Measurements from ENCODE around the gene CCL28. TPM values are rescaled to one million over a fixed set of nuclear protein-coding genes. Genes with fewer than 3 reads are reported as not detected.

CCL28 gene
- total RNA-seq, 1 experiment from 2014 or later, result 8.6 TPM

GRCh38 chr5:43412644-43413043, 453 bp upstream of the CCL28 start:
- CTCF ChIA-PET, result interaction anchor here (1.6 kb wide), 1 partner anchor 72 kb away, joined by 7 read pairs; the partner anchor contains the start of gene TMEM267
- H3K4me1 Mint-ChIP-seq (ENCODE audit: low read depth, unreplicated experiment), result peaks cover 6% of the 10 kb centered on the region

GRCh38 chr5:43411495-43411894, 696 bp downstream of the CCL28 start:
- H3K27ac Mint-ChIP-seq (ENCODE audit: unreplicated experiment), result no peak overlapping the region
- H3K4me1 Mint-ChIP-seq (ENCODE audit: low read depth, unreplicated experiment), result peaks cover 6% of the 10 kb centered on the region

More at GRCh38 chr5:43412644-43413043, 453 bp upstream of the CCL28 start:
- intact Hi-C loops (cut with micrococcal nuclease; ENCODE audit: unreplicated experiment), result no loop called here
- Mint-ChIP-seq H3K27ac (ENCODE audit: unreplicated experiment) (no peak overlapping the region), H3K36me3 (ENCODE audit: insufficient read depth, unreplicated experiment) (no peaks in the 10 kb centered on the region), H3K9me3 (ENCODE audit: unreplicated experiment) (no peaks in the 10 kb centered on the region), H3K27me3 (ENCODE audit: insufficient read depth, unreplicated experiment) (no peaks in the 10 kb centered on the region), H3K4me3 (ENCODE audit: unreplicated experiment) (no peak overlapping the region)
- H3K4me3 ChIP-seq (ENCODE audit: low read depth, low read length), result no peak overlapping the region
- TF ChIP-seq CTCF (IDR thresholded peaks at IDR 0.05; ENCODE audit: insufficient read depth in 1 of 2, low read depth in 1 of 2, low read length in 1 of 2, severe bottlenecking in 1 of 2, unreplicated experiment in 1 of 2), result no peak
- no TSS peak for BruUV-seq (replicated peaks)
- 0 out of 2 replicates have a peak, but pooled peaks cover 2% of the 10 kb centered on the region for H3K4me1 ChIP-seq
- POLR2A ChIA-PET, result no interaction called here
- DNase-seq, result no peak
- no peaks in the 10 kb centered on the region for H3K9me3 ChIP-seq
- H3K36me3 ChIP-seq (ENCODE audit: control insufficient read depth, insufficient read depth, low read length), result no peaks in the 10 kb centered on the region
- no peaks in the 10 kb centered on the region for H3K27me3 ChIP-seq (replicated peaks; ENCODE audit: control insufficient read depth, insufficient read depth, low read length)

DNA sequence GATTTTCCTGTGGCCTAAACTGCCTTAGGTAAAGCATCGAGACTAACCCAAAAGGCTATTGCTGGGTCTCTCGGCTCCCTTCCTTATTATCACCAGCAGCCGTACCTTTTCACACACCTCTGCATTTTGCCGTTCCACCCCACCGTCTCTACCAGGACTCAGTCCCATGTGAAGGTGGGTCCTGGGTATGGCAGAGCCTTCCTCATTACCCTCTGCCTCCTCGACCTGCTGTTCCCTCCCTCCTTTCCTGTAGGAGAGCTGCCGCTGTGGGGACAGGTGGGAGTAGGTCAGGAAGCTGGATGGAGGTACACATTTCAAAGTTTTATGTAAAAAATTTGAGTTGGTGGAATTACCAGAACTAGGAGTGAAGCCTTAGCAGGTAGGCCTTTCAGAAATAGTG, 1.8 kb downstream of the CCL28 start:
- no TSS peak for BruUV-seq (replicated peaks)
- H3K9me3 Mint-ChIP-seq (ENCODE audit: unreplicated experiment), result peaks cover 4% of the 10 kb centered on the region
- ChIA-PET POLR2A (no interaction called here), CTCF (no interaction called here)
- H3K27ac Mint-ChIP-seq (ENCODE audit: unreplicated experiment), result no peak overlapping the region
- no peaks in the 10 kb centered on the region for H3K4me1 ChIP-seq
- H3K9me3 ChIP-seq, result no peaks in the 10 kb centered on the region
- intact Hi-C loops (cut with micrococcal nuclease; ENCODE audit: unreplicated experiment), result no loop called here
- no peak for DNase-seq
- H3K4me3 ChIP-seq (ENCODE audit: low read depth, low read length), result no peak overlapping the region
- H3K36me3 Mint-ChIP-seq (ENCODE audit: insufficient read depth, unreplicated experiment), result no peaks in the 10 kb centered on the region
- H3K27me3 Mint-ChIP-seq (ENCODE audit: insufficient read depth, unreplicated experiment), result no peaks in the 10 kb centered on the region
- no peak overlapping the region for H3K4me3 Mint-ChIP-seq (ENCODE audit: unreplicated experiment)
- H3K4me1 Mint-ChIP-seq (ENCODE audit: low read depth, unreplicated experiment), result peaks cover 6% of the 10 kb centered on the region
- H3K36me3 ChIP-seq (ENCODE audit: control insufficient read depth, insufficient read depth, low read length), result no peaks in the 10 kb centered on the region
- no peak for TF ChIP-seq CTCF (IDR thresholded peaks at IDR 0.05; ENCODE audit: insufficient read depth in 1 of 2, low read depth in 1 of 2, low read length in 1 of 2, severe bottlenecking in 1 of 2, unreplicated experiment in 1 of 2)
- H3K27me3 ChIP-seq (replicated peaks; ENCODE audit: control insufficient read depth, insufficient read depth, low read length), result no peaks in the 10 kb centered on the region

More at GRCh38 chr5:43411495-43411894, 696 bp downstream of the CCL28 start:
- ChIA-PET CTCF (interaction anchor here (1.6 kb wide), 1 partner anchor 73 kb away, joined by 7 read pairs; the partner anchor contains the start of gene TMEM267), POLR2A (interaction anchor here (0.7 kb wide), 1 partner anchor 14 kb away, joined by 5 read pairs; no protein-coding TSS in a partner anchor)
- Histone ChIP-seq H3K9me3 (no peaks in the 10 kb centered on the region), H3K4me1 (no peaks in the 10 kb centered on the region), H3K36me3 (ENCODE audit: control insufficient read depth, insufficient read depth, low read length) (no peaks in the 10 kb centered on the region), H3K4me3 (ENCODE audit: low read depth, low read length) (no peak overlapping the region), H3K27me3 (replicated peaks; ENCODE audit: control insufficient read depth, insufficient read depth, low read length) (no peaks in the 10 kb centered on the region)
- intact Hi-C loops (cut with micrococcal nuclease; ENCODE audit: unreplicated experiment), result no loop called here
- no peak for DNase-seq
- no peak overlapping the region for H3K4me3 Mint-ChIP-seq (ENCODE audit: unreplicated experiment)
- H3K36me3 Mint-ChIP-seq (ENCODE audit: insufficient read depth, unreplicated experiment), result no peaks in the 10 kb centered on the region
- no peaks in the 10 kb centered on the region for H3K27me3 Mint-ChIP-seq (ENCODE audit: insufficient read depth, unreplicated experiment)
- no peak for TF ChIP-seq CTCF (IDR thresholded peaks at IDR 0.05; ENCODE audit: insufficient read depth in 1 of 2, low read depth in 1 of 2, low read length in 1 of 2, severe bottlenecking in 1 of 2, unreplicated experiment in 1 of 2)
- no TSS peak for BruUV-seq (replicated peaks)
- H3K9me3 Mint-ChIP-seq (ENCODE audit: unreplicated experiment), result no peaks in the 10 kb centered on the region

All from Caco-2 (cell line).